Amniotic epithelial cell (primary cell): ENCODE data around the gene PRSS35.
"Not testable (repeated sequence)": the region's sequence is repeated elsewhere in the genome, so short reads cannot be mapped to it uniquely, and the experiment has no call there.

Source experiments
- DNase-seq: peaks from one replicate; pipeline ENCODE4 v3.0.0-alpha.2; 2010; ENCODE audit warnings: low read depth

The PRSS35 gene

DNA sequence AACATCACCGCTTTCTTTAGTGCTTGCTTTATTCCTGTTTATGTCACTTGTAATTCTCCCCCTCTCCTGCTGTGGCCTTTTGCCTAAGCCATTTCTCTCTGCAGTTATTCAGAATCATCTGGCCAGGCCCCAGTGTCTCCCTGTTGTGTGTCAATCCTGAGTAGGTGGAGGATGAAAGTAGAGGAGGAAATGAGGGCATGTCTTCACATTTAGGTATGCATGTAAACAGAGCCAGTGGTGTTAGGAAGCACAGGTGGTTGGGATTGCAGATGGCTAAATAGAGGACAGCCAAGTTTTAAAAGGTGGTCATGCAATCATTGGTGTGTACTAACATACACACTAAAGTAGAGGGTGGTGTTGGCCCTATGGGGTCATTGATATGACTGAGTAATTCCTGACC is 5.2 kb downstream of the PRSS35 start:
- DNase-seq = peak; percentile 7

DNA sequence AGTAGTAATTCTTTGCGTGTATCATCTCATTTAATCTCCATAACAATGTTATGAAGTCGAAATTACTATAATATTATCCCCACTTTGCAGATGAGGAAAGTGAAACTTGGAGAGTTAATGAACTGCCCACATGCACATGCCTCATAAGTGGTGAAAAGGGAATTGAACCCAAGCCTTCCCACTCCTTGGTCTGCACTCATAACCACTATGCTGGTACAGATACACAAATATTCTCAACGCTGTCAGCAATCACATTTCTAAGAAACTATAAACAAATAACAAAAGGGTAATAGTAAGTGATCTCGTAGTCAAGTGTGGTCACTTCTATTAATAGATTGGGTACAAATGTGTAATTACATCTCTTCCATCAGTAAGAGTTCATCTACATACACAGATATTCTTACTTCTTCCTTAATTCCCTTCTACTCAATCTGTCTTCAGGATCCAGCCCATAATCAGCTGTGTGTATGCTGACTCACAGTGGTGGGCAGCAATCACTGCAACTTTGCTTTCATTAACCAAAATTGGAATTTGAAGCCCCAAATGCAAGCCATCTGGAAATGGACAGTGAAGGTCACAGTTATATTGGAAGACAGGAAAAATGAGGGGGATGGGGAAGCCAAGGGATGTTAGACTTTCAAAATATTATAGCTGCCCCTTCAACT is 6.6 kb downstream of the PRSS35 start:
- peak; percentile 34 for DNase-seq

DNA sequence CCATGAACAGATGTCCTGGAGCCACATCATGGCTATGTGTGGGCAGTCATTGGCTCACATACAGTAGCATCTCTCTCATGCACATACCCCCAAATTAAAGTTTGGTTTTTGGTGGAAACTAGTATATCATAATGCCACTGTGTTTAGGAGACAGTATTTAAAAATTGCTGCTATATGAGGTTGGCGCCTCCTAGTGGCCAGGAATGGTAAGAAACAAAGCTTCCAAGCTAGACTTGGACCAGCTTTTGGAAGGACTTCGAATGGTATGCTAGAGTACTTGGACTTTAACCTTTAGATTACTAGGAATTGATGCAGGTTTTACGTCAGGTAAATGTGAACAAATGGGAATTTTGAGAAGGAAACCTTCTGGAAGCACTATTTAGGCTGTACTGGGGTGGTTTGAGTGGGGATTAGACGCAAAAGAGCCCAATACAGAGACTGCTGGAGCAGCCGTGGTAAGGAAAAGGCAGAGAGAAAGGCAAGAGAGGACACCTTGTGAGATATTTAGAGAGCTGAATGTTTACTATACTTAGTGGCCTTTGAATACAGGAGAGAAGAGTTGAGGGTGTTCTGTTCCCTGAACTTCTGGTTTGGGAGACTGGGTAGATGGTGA is 23.8 kb downstream of the PRSS35 start:
- DNase-seq = peak; percentile 55

DNA sequence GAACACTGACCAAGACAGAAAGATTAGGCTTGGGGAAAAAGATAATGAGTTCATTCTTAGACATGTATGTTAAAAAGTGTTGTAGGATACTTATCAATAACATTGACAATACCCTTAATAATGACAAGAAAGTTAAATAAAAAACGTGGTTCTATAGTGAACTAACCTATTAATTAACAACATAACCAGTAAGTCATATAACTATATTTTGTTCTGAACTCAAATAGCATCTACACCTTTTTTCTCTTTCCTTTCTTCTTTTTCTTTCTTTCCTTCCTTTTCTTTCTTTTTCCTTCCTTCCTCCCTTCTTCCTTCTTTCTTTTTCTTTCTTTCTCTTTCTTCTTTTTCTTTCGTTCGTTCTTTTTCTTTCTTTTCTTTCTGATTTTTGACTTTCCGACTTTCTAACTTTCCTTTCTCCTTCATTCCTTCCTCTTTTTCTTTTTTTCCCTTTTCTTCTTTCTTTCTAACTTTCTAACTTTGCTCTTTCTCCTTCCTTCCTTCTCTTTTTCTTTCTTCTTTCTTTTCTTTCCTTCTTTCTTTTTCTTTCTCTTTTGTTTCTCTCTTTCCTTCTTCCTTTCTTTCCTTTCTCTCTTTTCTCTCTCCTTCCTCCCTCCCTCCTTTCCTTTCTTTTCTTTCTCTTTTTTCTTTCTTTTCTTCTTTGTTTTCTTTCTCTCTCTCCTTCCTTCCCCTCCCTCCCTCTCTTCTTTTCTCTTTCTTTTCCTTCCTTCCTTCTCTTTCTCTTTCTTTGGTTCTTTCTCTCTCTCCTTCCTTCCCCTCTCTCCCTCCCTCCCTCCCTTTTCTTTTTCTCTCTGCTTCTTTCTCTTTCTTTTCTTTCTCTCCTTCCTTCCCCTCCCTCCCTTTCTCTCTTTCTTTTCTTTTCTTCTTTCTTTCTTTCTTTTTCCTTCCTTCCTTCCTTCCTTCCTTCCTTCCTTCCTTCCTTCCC is 24.6 kb downstream of the PRSS35 start:
- DNase-seq = no peak

DNA sequence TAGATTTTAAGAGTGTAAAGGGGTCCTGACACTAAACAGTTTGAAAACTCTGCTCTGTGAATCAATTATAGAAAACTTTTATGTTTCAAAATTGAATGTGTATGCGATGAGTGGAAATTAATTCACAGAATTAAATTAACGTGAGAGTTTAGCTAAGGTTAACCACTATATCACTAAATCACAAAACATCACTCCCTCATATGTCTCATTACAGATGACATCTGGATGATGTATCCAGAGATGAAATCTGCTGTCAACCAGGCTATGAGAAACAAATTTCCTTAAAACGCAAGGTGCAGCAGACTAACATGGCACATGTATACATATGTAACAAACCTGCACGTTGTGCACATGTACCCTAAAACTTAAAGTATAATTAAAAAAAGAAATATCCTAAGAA is 27.3 kb downstream of the PRSS35 start:
- DNase-seq = no peak

DNA sequence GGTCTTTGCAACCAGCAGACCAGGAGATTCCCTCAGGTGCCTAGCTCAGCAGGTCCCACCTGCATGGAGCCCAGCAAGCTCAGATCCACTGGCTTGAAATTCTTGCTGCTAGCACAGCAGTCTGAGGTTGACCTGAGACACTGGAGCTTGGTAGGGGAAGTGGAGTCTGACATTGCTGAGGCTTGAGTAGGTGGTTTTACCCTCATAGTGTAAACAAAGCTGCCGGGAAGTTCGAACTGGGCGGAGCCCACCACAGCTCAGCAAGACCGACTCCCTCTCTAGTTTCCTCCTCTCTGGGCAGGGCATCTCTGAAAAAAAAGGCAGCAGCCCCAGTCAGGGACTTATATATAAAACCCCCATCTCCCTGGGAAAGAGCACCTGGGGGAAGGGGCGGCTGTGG is 34.3 kb downstream of the PRSS35 start:
- peak; percentile 43 for DNase-seq

DNA sequence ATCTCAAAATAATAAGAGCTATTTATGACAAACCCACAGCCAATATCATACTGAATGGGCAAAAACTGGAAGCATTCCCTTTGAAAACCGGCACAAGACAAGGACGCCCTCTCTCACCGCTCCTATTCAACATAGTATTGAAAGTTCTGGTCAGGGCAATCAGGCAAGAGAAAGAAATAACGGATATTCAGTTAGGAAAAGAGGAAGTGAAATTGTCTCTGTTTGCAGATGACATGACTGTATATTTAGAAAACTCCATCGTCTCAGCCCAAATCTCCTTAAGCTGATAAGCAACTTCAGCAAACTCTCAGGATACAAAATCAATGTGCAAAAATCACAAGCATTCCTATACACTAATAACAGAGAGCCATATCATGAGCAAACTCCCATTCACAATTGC is 38.1 kb downstream of the PRSS35 start:
- DNase-seq = not testable (repeated sequence)

DNA sequence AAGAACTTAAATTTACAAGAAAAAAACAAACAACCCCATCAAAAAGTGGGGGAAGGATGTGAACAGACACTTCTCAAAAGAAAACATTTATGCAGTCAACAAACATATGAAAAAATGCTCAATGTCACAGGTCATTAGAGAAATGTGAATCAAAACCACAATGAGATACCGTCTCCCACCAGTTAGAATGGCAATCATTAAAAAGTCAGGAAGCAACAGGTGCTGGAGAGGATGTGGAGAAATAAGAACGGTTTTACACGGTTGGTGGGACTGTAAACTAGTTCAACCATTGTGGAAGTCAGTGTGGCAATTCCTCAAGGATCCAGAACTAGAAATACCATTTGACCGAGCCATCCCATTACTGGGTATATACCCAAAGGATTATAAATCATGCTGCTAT is 39.4 kb downstream of the PRSS35 start:
- not testable (repeated sequence) for DNase-seq

DNA sequence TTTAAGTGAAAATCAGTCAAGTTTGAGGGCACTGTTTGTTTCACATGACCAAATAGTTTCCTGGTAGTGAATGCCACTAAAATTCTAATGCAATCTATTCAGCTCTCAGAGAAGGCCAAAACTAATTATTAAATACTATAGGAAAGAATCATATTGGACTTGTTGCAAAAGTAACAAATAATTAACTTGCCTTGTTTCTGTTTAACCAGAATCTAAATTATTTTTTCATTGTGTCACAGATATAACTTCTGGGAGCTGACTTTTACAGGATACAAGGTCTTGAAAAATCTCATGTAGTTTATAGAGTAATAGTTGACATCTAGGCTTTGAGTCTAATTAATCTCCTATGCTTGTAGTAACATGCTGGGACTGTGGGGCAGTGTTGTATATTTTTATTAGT is 44.5 kb downstream of the PRSS35 start:
- no peak for DNase-seq

DNA sequence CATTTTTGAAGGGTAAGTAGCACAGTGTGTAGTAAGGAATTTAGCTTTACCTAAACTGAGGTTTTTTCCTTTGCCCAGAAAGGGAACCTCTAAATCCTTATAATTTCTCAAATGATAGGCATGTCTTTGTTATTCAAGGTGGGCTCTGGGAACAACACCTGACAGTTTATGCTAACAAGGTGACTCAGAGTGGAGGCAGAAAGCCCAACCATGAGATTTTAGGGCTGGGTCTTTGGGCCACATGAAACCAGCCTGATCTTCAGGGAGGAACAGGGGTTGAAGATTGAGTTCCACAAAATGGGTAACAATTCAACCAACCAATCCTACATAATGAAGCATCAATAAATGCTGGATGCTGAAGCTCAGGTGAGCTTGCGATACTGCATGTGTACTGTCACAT is 46.6 kb downstream of the PRSS35 start:
- DNase-seq = no peak

DNA sequence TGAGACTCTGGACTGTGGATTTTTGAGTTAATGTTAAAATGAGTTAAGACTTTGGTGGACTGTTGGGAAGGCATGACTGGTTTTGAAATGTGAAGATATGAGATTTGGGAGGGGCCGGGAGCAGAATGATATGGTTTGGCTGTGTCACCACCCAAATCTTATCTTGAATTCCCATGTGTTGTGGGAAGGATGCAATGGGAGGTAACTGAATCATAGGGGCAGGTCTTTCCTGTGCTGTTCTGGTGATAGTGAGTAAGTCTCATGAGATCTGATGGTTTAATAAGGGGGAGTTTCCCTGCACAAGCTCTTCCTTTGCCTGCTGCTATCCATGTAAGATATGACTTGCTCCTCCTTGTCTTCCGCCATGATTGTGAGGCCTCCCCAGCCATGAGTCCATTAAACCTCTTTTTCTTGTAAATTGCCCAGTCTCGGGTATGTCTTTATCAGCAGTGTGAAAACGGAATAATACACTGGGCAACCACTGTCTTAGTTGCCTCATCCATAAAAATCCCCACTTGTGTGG is 59.4 kb downstream of the PRSS35 start:
- DNase-seq = peak; percentile 31

DNA sequence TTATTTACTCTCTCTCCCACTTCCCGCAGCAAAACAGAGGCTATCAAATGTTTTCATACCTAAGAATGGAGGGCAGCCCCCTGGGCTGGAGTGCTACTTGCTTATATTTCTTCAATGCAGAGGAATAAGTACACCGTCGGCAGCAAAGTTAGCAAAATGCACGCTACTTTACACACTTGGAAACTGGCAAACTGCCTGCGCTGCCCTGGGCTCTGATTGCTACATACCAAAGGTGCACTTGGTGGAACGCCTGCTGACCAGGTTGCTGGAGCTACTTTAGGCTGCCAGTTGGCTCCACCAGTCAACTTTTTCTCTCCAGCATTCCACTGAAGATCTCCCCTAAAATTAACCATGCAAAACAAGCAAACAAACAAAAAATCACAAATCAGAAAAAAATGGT is 62.4 kb downstream of the PRSS35 start:
- DNase-seq = no peak
